NCI-H226 (cell line): ENCODE results near the gene ST6GALNAC5.
"Not testable (repeated sequence)": the region's sequence is repeated elsewhere in the genome, so short reads cannot be mapped to it uniquely, and the experiment has no call there.

ENCODE experiments used
- DNase-seq: peaks from one replicate; pipeline ENCODE4 v3.0.0-alpha.2; 2015

Gene ST6GALNAC5

GRCh38 chr1:76939050-76939816, 72.0 kb downstream of the ST6GALNAC5 start:
- DNase-seq = no peak

- no peak for DNase-seq
Observed at GRCh38 chr1:76939817-76940216, 72.5 kb downstream of the ST6GALNAC5 start.

DNA sequence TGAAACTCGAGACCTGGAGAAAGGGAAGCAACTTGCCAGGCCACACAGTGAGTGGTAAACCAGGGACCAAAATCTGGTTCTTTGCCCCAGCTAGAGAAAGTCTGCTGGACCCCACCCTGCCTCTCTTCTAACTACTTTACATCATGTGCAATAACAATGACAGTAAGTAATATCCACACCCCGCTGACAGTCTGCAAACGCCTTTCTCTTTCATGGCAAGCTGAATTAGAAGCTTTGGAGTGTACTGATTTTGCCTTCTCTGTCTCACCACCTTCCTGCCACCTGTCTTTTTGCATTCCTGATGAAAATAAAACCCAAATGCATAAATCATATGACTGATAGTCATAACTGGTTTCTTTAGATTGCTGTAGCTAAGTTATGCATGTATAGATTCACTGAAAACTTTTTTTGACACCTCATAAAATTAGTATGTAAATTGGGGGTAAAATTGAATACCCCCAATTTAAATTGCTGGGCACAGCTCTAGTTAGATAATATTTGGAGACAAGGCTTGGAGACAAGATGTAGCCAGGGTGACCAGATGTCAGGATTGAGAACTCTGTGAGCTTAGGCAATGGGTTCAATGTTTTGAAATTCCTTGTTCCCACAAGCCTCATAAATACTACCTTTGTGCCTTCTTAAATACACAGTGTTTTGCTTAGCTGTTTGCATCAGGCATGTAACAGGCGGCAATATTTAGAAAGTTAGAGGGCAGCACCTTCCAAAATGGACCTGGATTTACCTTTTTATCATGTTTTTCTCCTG, 73.5 kb downstream of the ST6GALNAC5 start:
- no peak for DNase-seq

- DNase-seq = no peak
Observed at GRCh38 chr1:76942549-76942948, 75.3 kb downstream of the ST6GALNAC5 start.

- no peak for DNase-seq
Observed at GRCh38 chr1:76944942-76945341, 77.7 kb downstream of the ST6GALNAC5 start.

DNA sequence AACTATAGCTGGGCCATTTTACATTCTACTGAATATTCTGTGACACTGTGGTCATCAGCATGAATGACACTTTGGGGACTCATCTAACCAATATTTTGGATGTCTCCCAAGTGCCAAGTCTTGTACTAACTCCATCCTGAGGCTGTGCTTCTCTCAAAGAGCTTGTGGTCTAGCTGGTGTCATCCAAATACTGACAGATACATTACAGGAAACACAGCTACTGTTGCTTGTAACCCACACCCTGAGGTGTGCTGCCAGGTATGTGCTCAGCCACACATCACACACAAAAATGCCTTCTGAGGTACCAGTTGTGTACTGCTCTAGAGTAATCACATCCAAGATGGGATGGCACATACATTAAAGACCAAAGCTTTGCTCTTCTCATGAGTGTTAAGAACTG, 81.6 kb downstream of the ST6GALNAC5 start:
- no peak for DNase-seq

GRCh38 chr1:76949503-76949902, 82.2 kb downstream of the ST6GALNAC5 start:
- DNase-seq = peak; percentile 15

DNA sequence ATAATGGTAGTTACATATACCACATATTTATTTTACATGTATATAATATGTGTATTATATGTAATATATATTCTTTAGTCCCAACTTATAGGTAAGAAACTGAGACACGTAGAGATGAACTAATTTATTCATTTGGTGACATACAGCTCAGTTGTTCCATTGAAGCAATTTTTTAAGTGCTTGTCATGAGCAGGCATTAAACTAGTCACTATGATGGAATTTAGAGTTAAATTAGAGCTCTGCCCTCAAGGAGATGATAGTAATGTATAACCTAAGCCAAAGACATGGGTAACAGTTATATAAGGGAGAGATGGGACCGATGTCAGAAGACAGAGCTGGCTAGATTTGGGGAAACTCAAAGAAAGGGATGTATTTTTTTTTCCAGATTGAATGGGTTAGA, 83.0 kb downstream of the ST6GALNAC5 start:
- DNase-seq = no peak

DNA sequence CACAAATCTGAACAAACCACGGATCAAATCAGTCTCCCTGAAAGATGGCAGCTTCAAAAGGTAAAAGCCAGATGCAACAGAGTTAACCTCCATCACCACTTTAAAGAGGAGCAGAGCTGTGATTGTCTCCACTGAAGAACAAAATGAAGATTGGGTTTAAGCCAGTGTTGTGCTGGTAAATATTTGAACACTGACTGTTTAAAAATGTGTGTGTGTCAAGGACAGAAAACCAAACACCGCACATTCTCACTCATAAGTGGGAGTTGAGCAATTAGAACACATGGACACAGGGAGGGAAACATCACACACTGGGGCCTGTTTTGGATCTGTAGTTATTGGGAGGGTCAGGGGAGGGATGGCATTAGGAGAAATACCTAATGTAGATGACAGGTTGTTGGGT, 83.9 kb downstream of the ST6GALNAC5 start:
- no peak for DNase-seq

- no peak for DNase-seq
Observed at GRCh38 chr1:76955652-76956051, 88.4 kb downstream of the ST6GALNAC5 start.

DNA sequence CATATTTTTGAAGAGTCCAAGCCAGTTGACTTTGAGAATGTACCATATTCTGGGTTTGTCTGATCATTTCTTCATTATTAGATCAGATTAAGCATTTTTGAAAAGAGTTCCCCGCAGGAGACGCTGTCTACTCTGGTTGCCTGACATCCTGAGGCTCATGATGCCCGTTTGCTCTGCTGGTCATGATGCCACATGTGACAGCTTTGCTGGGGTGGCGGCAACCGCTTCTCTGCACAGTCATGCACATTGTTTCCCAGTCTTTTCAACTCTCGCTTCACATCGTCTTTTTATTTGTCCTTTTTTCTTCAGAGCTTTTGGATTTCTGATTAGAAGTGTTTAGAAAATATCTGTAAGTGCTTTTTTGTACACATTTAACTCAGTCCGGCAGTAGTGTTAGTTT, 90.7 kb downstream of the ST6GALNAC5 start:
- DNase-seq = no peak

DNA sequence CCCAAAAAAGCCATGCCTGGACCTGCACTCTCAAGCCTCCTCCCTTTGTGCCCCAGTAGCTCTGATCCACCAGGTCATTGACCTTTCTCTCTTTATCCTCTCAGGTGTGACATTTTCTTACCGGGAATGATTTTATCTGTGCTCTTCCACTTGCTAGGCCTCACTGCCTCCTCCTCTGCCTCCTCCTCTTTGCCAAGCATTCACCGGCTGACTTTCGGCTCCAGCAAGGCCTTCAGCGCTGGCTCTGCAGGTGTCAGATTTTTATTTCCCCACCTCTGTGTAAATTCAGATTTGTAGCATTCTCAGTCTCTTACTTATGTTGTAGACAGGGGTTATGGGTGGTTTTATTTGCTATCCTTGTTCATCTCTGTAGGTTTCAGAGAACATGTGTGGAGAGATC, 91.5 kb downstream of the ST6GALNAC5 start:
- DNase-seq = no peak

DNA sequence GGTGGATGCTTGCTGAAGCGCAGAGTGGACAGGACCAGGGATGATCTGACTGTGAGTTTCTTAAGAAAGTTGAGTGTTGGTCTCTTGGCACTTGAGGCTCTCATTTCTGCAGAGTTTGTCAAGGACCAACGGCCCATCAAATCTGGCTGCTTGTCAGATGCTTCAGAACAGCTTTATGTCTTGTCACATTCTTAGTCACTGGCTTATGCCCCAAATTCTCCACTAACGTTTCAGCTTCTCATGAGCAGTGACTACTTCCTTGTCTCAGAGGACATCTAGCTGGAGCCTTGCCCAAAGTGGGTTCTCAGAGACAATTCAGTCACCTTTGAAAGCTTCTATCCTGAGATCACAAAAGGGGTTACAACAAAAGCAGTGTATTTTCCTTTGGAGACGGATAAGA, 92.3 kb downstream of the ST6GALNAC5 start:
- no peak for DNase-seq

- no peak for DNase-seq
Observed at GRCh38 chr1:76961181-76961819, 94.0 kb downstream of the ST6GALNAC5 start.

- DNase-seq = no peak
Observed at GRCh38 chr1:76961820-76962207, 94.5 kb downstream of the ST6GALNAC5 start.

DNA sequence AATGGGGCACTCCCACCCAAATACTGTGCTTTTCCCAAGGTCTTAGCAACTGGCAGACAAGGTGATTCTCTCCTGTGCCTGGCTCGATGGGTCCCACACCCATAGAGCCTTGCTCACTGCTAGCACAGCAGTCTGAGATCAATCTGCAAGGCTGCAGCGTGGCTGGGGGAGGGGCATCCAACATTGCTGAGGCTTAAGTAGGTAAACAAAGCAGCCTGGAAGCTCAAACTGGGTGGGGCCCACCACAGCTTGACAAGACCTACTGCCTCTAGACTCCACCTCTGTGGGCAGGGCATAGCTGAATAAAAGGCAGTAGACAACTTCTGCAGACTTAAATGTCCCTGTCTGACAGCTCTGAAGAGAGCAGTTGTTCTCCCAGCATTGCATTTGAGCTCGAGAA, 114.0 kb downstream of the ST6GALNAC5 start:
- DNase-seq = not testable (repeated sequence)

GRCh38 chr1:76989976-76990375, 122.7 kb downstream of the ST6GALNAC5 start:
- no peak for DNase-seq

- no peak for DNase-seq
Observed at GRCh38 chr1:76993036-76993435, 125.8 kb downstream of the ST6GALNAC5 start.

DNA sequence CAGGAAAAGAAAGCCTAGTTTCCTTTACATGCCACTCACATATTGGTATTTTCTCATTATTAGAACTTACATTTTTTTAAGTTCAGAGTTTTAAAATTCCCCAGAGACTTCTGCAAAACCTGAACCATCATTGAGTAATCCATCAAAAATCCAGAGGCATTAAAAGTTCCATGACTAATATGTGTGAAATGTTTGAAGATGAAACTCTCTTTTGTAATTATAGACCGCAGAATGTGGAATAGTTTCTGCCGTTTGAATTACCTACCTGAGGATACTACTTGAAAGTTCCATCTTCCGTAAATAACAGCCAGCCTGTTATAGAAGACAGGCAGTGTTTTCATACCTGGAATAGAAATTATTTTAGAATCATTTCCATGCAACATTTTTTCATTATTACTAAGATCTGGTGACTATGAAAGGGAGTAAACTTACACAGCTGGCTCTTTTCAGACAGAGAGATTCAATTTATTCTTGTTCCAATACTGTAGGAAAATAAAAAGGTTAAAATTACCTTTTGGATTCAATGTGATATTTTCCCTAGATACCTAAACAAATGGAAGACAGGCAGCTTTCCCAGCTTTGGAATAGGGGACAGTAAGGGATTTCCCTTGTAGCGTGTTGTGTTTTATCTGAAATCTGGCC, 131.4 kb downstream of the ST6GALNAC5 start:
- peak; percentile 82 for DNase-seq

- no peak for DNase-seq
Observed at GRCh38 chr1:77007675-77008074, 140.4 kb downstream of the ST6GALNAC5 start.

GRCh38 chr1:77010937-77011336, 143.7 kb downstream of the ST6GALNAC5 start:
- no peak for DNase-seq

- no peak for DNase-seq
Observed at GRCh38 chr1:77012066-77012465, 144.8 kb downstream of the ST6GALNAC5 start.

DNA sequence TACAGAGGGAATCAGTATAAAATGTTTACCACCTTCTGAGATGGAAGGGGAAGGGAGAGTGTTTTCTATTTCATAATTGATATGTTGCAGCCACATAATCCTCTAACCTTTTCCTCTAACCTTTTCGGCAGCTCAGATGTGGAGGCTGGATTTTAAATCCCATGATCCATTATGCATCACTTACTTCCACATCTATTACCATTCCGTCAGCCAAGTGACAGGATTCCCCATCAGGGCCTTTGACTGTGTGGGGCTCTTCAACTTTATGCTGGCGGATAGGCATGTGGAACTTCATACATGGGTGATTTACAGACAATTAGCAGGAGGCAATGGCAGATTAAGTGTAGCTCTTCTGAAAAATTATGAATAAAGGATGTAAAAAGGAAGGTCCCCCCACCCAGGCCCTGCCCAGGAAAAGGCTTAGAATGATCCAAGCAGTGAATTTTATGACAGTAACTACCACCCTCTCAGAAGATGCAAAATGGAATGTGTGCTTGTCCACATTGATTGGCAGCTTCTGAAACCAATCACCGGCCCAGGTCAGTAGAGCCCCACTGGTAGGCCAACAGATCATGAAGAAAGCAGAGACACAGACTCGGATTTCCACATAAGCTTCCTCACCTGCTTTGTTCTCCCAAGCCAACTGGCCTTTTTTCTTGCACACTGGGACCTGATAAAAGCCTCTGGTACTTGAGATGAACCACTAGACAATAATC, 147.0 kb downstream of the ST6GALNAC5 start:
- no peak for DNase-seq
